Measurements from ENCODE around the gene CDH4. TPM values are rescaled to one million over a fixed set of nuclear protein-coding genes. Genes with fewer than 3 reads are reported as not detected.

Gene CDH4
- total RNA-seq, 1 donor from 2014 or later: 3.2 TPM

DNA sequence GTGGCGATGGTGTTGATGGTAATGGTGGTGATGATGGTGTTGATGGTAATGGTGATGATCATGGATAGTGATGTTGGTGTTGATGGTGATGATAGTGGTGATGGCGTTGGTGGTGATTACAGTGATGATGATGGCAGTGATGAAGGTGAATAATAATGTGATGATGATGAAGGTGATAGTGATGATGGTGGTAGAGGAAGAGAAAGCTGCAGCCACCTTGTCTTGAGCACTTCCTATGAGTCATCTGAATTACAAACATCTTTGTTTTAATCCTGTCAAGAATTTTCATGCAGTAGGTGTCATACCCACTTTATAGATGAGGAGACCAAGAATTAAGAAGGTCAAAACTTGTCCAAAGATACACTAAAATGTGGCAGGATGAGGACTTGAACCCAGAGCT lies 571.2 kb downstream of the CDH4 start:
- no peak overlapping the region for H3K27ac Mint-ChIP-seq (ENCODE audit: unreplicated experiment)
- H3K4me1 ChIP-seq (ENCODE audit: insufficient read depth, low read length): no peaks in the 10 kb centered on the region
- H3K79me2 ChIP-seq (ENCODE audit: insufficient read depth, low read length): no peaks in the 10 kb centered on the region
- no peak overlapping the region for H3K4me3 ChIP-seq (ENCODE audit: insufficient read depth, low read depth, low read length)
- H3K27me3 Mint-ChIP-seq (ENCODE audit: low read depth, unreplicated experiment): peaks cover 28% of the 10 kb centered on the region
- H3K4me1 Mint-ChIP-seq (ENCODE audit: low read depth, unreplicated experiment): no peaks in the 10 kb centered on the region
- no peak for TF ChIP-seq EZH2 (IDR thresholded peaks at IDR 0.05; ENCODE audit: insufficient read depth, low read length)
- TF ChIP-seq, protein P1, sequence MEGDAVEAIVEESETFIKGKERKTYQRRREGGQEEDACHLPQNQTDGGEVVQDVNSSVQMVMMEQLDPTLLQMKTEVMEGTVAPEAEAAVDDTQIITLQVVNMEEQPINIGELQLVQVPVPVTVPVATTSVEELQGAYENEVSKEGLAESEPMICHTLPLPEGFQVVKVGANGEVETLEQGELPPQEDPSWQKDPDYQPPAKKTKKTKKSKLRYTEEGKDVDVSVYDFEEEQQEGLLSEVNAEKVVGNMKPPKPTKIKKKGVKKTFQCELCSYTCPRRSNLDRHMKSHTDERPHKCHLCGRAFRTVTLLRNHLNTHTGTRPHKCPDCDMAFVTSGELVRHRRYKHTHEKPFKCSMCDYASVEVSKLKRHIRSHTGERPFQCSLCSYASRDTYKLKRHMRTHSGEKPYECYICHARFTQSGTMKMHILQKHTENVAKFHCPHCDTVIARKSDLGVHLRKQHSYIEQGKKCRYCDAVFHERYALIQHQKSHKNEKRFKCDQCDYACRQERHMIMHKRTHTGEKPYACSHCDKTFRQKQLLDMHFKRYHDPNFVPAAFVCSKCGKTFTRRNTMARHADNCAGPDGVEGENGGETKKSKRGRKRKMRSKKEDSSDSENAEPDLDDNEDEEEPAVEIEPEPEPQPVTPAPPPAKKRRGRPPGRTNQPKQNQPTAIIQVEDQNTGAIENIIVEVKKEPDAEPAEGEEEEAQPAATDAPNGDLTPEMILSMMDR (IDR thresholded peaks at IDR 0.05; ENCODE audit: insufficient read depth, low read depth, low read length): no peak
- H4K20me1 ChIP-seq (ENCODE audit: insufficient read depth, low read length): no peaks in the 10 kb centered on the region
- DNase-seq (ENCODE audit: low read depth) (no peak), FAIRE-seq (no peak)
- no peak overlapping the region for H3K27ac ChIP-seq (ENCODE audit: low read depth, low read length)
- no peak overlapping the region for H3K9ac ChIP-seq (ENCODE audit: low read length)
- no peaks in the 10 kb centered on the region for H3K36me3 ChIP-seq (ENCODE audit: insufficient read depth, low read length)
- H3K27me3 ChIP-seq (ENCODE audit: insufficient read depth, low read length): no peaks in the 10 kb centered on the region
- H3K4me2 ChIP-seq (ENCODE audit: low read length): no peak overlapping the region
- H3K36me3 Mint-ChIP-seq (ENCODE audit: low read depth, unreplicated experiment): peaks cover 5% of the 10 kb centered on the region
- H3K4me3 Mint-ChIP-seq (ENCODE audit: unreplicated experiment): no peak overlapping the region
- peaks cover 12% of the 10 kb centered on the region for H3K9me3 Mint-ChIP-seq (ENCODE audit: unreplicated experiment)
- no peaks in the 10 kb centered on the region for H3K9me3 ChIP-seq (ENCODE audit: insufficient read depth, low read depth, low read length)
- H2AFZ ChIP-seq (ENCODE audit: low read depth, low read length): no peak overlapping the region

DNA sequence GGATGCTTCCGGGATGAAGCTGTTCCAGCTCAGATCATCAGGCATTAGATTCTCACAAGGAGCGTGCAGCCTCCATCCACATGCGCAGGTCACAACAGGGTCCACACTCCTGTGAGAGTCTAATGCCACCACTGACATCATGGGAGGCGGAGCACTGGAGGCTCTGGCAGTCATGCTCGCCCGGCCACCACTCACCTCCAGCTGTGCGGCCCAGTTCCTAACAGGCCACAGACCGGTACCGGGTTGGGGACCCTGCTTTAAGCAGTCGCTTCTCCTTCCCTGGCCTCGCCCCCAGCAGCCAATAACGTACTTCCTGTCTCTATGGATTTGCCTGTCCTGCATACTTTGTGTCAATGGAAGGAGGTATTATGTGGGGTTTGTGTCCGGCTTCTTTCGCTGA lies 576.8 kb downstream of the CDH4 start:
- no peak for DNase-seq (ENCODE audit: low read depth)
- peaks cover 49% of the 10 kb centered on the region for H3K27me3 Mint-ChIP-seq (ENCODE audit: low read depth, unreplicated experiment)

DNA sequence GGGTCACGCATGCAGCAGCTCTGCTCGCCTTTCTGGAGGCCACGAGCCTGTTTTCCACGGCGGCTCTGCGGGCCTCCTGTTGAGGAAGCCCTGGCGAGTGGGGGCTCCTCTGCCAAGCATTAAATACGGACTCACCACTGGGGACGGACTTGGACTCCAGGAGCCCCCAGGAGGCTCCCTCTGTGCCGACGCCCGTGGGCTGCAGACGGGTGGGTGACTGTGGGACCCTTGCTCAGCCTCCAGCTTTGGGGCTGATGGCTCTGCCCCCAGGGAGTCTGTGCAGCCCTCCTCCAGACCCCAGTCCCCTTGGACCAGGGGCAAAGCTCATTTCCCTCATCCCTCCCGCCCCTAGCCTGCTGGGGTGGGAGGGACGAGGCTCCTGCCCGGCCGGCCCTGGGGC lies 577.5 kb downstream of the CDH4 start:
- Histone ChIP-seq H3K9me3 (ENCODE audit: insufficient read depth, low read depth, low read length) (peaks cover 4% of the 10 kb centered on the region), H3K27me3 (ENCODE audit: insufficient read depth, low read length) (no peaks in the 10 kb centered on the region), H3K4me1 (ENCODE audit: insufficient read depth, low read length) (no peaks in the 10 kb centered on the region), H3K27ac (ENCODE audit: low read depth, low read length) (no peak overlapping the region), H4K20me1 (ENCODE audit: insufficient read depth, low read length) (no peaks in the 10 kb centered on the region), H3K4me3 (ENCODE audit: insufficient read depth, low read depth, low read length) (no peak overlapping the region), H2AFZ (ENCODE audit: low read depth, low read length) (no peak overlapping the region), H3K79me2 (ENCODE audit: insufficient read depth, low read length) (no peaks in the 10 kb centered on the region), H3K9ac (ENCODE audit: low read length) (no peak overlapping the region), H3K36me3 (ENCODE audit: insufficient read depth, low read length) (no peaks in the 10 kb centered on the region), H3K4me2 (ENCODE audit: low read length) (no peak overlapping the region)
- FAIRE-seq (no peak), DNase-seq (ENCODE audit: low read depth) (no peak)
- H3K27me3 Mint-ChIP-seq (ENCODE audit: low read depth, unreplicated experiment): peaks cover 51% of the 10 kb centered on the region
- no peak overlapping the region for H3K27ac Mint-ChIP-seq (ENCODE audit: unreplicated experiment)
- H3K9me3 Mint-ChIP-seq (ENCODE audit: unreplicated experiment): peaks cover 8% of the 10 kb centered on the region
- TF ChIP-seq EZH2 (IDR thresholded peaks at IDR 0.05; ENCODE audit: insufficient read depth, low read length): no peak
- TF ChIP-seq, protein P1 (IDR thresholded peaks at IDR 0.05; ENCODE audit: insufficient read depth, low read depth, low read length): no peak
- no peaks in the 10 kb centered on the region for H3K4me1 Mint-ChIP-seq (ENCODE audit: low read depth, unreplicated experiment)
- no peak overlapping the region for H3K4me3 Mint-ChIP-seq (ENCODE audit: unreplicated experiment)
- peaks cover 5% of the 10 kb centered on the region for H3K36me3 Mint-ChIP-seq (ENCODE audit: low read depth, unreplicated experiment)

More for the DNA sequence above, 576.8 kb downstream of the CDH4 start:
- no peak overlapping the region for H3K9ac ChIP-seq (ENCODE audit: low read length)
- no peaks in the 10 kb centered on the region for H3K27me3 ChIP-seq (ENCODE audit: insufficient read depth, low read length)
- no peaks in the 10 kb centered on the region for H3K36me3 ChIP-seq (ENCODE audit: insufficient read depth, low read length)
- TF ChIP-seq, protein P1 (IDR thresholded peaks at IDR 0.05; ENCODE audit: insufficient read depth, low read depth, low read length): no peak
- no peak for TF ChIP-seq EZH2 (IDR thresholded peaks at IDR 0.05; ENCODE audit: insufficient read depth, low read length)
- H3K4me3 ChIP-seq (ENCODE audit: insufficient read depth, low read depth, low read length): no peak overlapping the region
- H3K79me2 ChIP-seq (ENCODE audit: insufficient read depth, low read length): no peaks in the 10 kb centered on the region
- H3K4me1 ChIP-seq (ENCODE audit: insufficient read depth, low read length): no peaks in the 10 kb centered on the region
- FAIRE-seq: no peak
- no peak overlapping the region for H2AFZ ChIP-seq (ENCODE audit: low read depth, low read length)
- H4K20me1 ChIP-seq (ENCODE audit: insufficient read depth, low read length): no peaks in the 10 kb centered on the region
- Mint-ChIP-seq H3K4me1 (ENCODE audit: low read depth, unreplicated experiment) (no peaks in the 10 kb centered on the region), H3K4me3 (ENCODE audit: unreplicated experiment) (no peak overlapping the region), H3K9me3 (ENCODE audit: unreplicated experiment) (peaks cover 8% of the 10 kb centered on the region), H3K27ac (ENCODE audit: unreplicated experiment) (no peak overlapping the region), H3K36me3 (ENCODE audit: low read depth, unreplicated experiment) (peaks cover 5% of the 10 kb centered on the region)
- H3K27ac ChIP-seq (ENCODE audit: low read depth, low read length): no peak overlapping the region
- H3K4me2 ChIP-seq (ENCODE audit: low read length): no peak overlapping the region
- peaks cover 4% of the 10 kb centered on the region for H3K9me3 ChIP-seq (ENCODE audit: insufficient read depth, low read depth, low read length)

All from astrocyte (in vitro differentiated cells and primary cell).